B cell (primary cell): ENCODE measurements around the gene CATSPERZ. TPM values are rescaled to one million over a fixed set of nuclear protein-coding genes. Genes with fewer than 3 reads are reported as not detected.

Source experiments
- ATAC-seq: fragments of 200-7000 bp; cut with Tn5 transposase; one replicate; pipeline ENCODE4 v1.10.0; 2021; ENCODE audit warnings: low read depth, mild to moderate bottlenecking, moderate number of reproducible peaks, moderate library complexity
- CTCF ChIA-PET: fragments of 350-600 bp; sonication (Branson Sonifier 250); formaldehyde crosslinking; loops from one replicate; lab custom pipeline; 2021; ENCODE audit warnings: antibody characterized with exemption, inconsistent platforms; lab: Charles Lee
- POLR2A ChIA-PET: fragments of 350-600 bp; sonication (Branson Sonifier 250); formaldehyde crosslinking; loops from one replicate; lab custom pipeline; 2021; ENCODE audit warnings: antibody characterized with exemption; lab: Charles Lee
- DNase-seq: peaks from one replicate; pipeline ENCODE4 v3.0.0; 2013
- H2AFZ ChIP-seq: 2 replicates; pipeline ENCODE4 v1.6.1; 2012; ENCODE audit warnings: mild to moderate bottlenecking, low read depth, low read length; ENCODE audit not compliant: insufficient read depth, poor library complexity, severe bottlenecking
- H3K27ac ChIP-seq, 2 donors: 1 replicate in 1 of 2; 2 replicates in 1 of 2; pipeline ENCODE4 v1.5.1; 2012 to 2013; ENCODE audit warnings: low read length in 2 of 2, mild to moderate bottlenecking in 2 of 2, moderate library complexity in 1 of 2
- H3K27me3 ChIP-seq, 4 experiments: fragments of 200-600 bp in 1 of 4; sonication (generic) in 1 of 4; replicated peaks in 1 of 4; 1 replicate in 2 of 4; 2 replicates in 2 of 4; pipeline versions ENCODE4 v1.6.1 to v1.7.0; 2013 to 2016; ENCODE audit warnings: low read length in 3 of 4, mild to moderate bottlenecking in 2 of 4, mixed read lengths in 1 of 4, moderate library complexity in 1 of 4; ENCODE audit not compliant: insufficient read depth in 4 of 4, control insufficient read depth in 3 of 4; ENCODE audit errors: control extremely low read depth in 1 of 4
- H3K36me3 ChIP-seq, 2 experiments: replicated peaks in 1 of 2; 1 replicate in 1 of 2; 2 replicates in 1 of 2; pipeline versions ENCODE4 v1.6.1 to v1.7.1; 2013; ENCODE audit warnings: low read length in 1 of 2; ENCODE audit not compliant: insufficient read depth in 2 of 2, control insufficient read depth in 1 of 2; ENCODE audit errors: control extremely low read depth in 1 of 2, extremely low read depth in 1 of 2
- H3K4me1 ChIP-seq, 2 donors: fragments of 200-600 bp in 1 of 2; sonication (generic) in 1 of 2; 1 replicate in 1 of 2; 2 replicates in 1 of 2; pipeline versions ENCODE4 v1.5.1 to v1.6.1; 2013 to 2017; ENCODE audit warnings: low read length in 2 of 2; ENCODE audit not compliant: control insufficient read depth in 2 of 2, insufficient read depth in 2 of 2
- H3K4me2 ChIP-seq: replicated peaks from 2 replicates; pipeline ENCODE3; 2012; ENCODE audit warnings: mild to moderate bottlenecking, low read depth, low read length; ENCODE audit not compliant: poor library complexity, severe bottlenecking
- H3K4me3 ChIP-seq, 5 experiments: fragments of 200-600 bp in 1 of 5; sonication (generic) in 1 of 5; 1 replicate in 3 of 5; 2 replicates in 2 of 5; pipeline versions ENCODE4 v1.5.1 to v1.7.0; 2011 to 2016; ENCODE audit warnings: low read length in 4 of 5, mild to moderate bottlenecking in 4 of 5, low read depth in 2 of 5, control low read depth in 1 of 5, moderate library complexity in 1 of 5; ENCODE audit not compliant: insufficient read depth in 1 of 5; ENCODE audit errors: control extremely low read depth in 1 of 5, extremely low read depth in 1 of 5
- H3K79me2 ChIP-seq: fragments of 200-600 bp; sonication (generic); one replicate; pipeline ENCODE4 v1.6.0; 2016; ENCODE audit warnings: low read length; ENCODE audit not compliant: control insufficient read depth, insufficient read depth
- H3K9ac ChIP-seq: fragments of 200-600 bp; sonication (generic); 2 replicates; pipeline ENCODE4 v1.6.1; 2017; ENCODE audit warnings: mild to moderate bottlenecking, low read length, moderate library complexity
- H3K9me3 ChIP-seq, 3 donors: one replicate each; pipeline versions ENCODE4 v1.6.1 to v1.7.1; 2013; ENCODE audit warnings: low read length in 2 of 3; ENCODE audit not compliant: control insufficient read depth in 2 of 3, insufficient read depth in 1 of 3; ENCODE audit errors: control extremely low read depth in 1 of 3
- H4K20me1 ChIP-seq: 2 replicates; pipeline ENCODE4 v1.6.0; 2012; ENCODE audit warnings: mild to moderate bottlenecking, low read length; ENCODE audit not compliant: insufficient read depth, control insufficient read depth, poor library complexity, severe bottlenecking
- H3K27ac Mint-ChIP-seq: one replicate; pipeline ENCODE4 v1.8.0; 2021; ENCODE audit warnings: mixed read lengths
- H3K27me3 Mint-ChIP-seq: one replicate; pipeline ENCODE4 v1.8.0; 2021; ENCODE audit warnings: mixed read lengths
- H3K4me1 Mint-ChIP-seq: one replicate; pipeline ENCODE4 v1.8.0; 2021; ENCODE audit warnings: mixed read lengths
- H3K4me3 Mint-ChIP-seq: one replicate; pipeline ENCODE4 v1.8.0; 2021; ENCODE audit warnings: mixed read lengths
- H3K9me3 Mint-ChIP-seq: one replicate; pipeline ENCODE4 v1.8.0; 2022; ENCODE audit warnings: mixed read lengths; ENCODE audit not compliant: insufficient read depth
- CTCF ChIP-seq: fragments of 200-600 bp; IDR thresholded peaks from one replicate; pipeline ENCODE4 v1.8.0; 2022; ENCODE audit warnings: antibody characterized with exemption, mild to moderate bottlenecking
- EZH2 ChIP-seq: IDR thresholded peaks from 2 replicates; pipeline ENCODE4 v1.6.1; 2012; ENCODE audit warnings: borderline replicate concordance, low read depth, mild to moderate bottlenecking, moderate library complexity, low read length; ENCODE audit not compliant: insufficient read depth, poor library complexity, severe bottlenecking
- WGBS: methylation state at CpG from one replicate; pipeline ENCODE4 v1.1.5; 2013; ENCODE audit warnings: missing lambda C conversion rate; ENCODE audit not compliant: insufficient coverage; 5-methylcytosine and 5-hydroxymethylcytosine counted together
- intact Hi-C: fragments of 100-400 bp; cut with micrococcal nuclease; formaldehyde crosslinking; loops from one replicate; pipeline ENCODE4 v1.10.0; 2022
- polyA plus RNA-seq: library from polyadenylated mRNA; depleted of rRNA; stranded (reverse); fragments of >200 nt; gene quantifications from 2 replicates; pipeline ENCODE4 v1.2.3, GENCODE V29; 2012
- total RNA-seq, 2 donors: library from RNA; stranded (reverse); fragments of 120-200 nt in 1 of 2; gene quantifications; 1 replicate in 1 of 2; 2 replicates in 1 of 2; pipeline versions ENCODE4 v1.2.3 to v1.2.4, GENCODE V29; 2013 to 2022

The CATSPERZ gene
- total and polyA plus RNA-seq, 2 donors (not counting 1 experiment from before 2014, with no cell fraction given) = 0.39 TPM; not detected in 1

GRCh38 chr11:64340671-64341335 lies 40.6 kb downstream of the CATSPERZ start:
- Histone ChIP-seq H3K4me2 (peak overlapping the region; percentile 98), H2AFZ (peak overlapping the region; percentile 56), H3K27me3 (no peaks in the 10 kb centered on the region), H3K4me3 (peak overlapping the region; percentile 16 to 89 (median 81)), H3K79me2 (peaks cover 41% of the 10 kb centered on the region), H3K36me3 (peaks cover 4 to 46% of the 10 kb centered on the region in 2 experiments), H4K20me1 (peaks cover 51% of the 10 kb centered on the region), H3K9me3 (no peaks in the 10 kb centered on the region), H3K4me1 (peaks cover 30 to 39% of the 10 kb centered on the region in 2 donors), H3K27ac (peak overlapping the region; percentile 89 to 100), H3K9ac (peak overlapping the region; percentile 94)
- Mint-ChIP-seq H3K27me3 (no peaks in the 10 kb centered on the region), H3K27ac (peak overlapping the region; percentile 94), H3K4me1 (peaks cover 57% of the 10 kb centered on the region), H3K9me3 (no peaks in the 10 kb centered on the region), H3K4me3 (peak overlapping the region; percentile 89)
- 16% methylated on average over 26 of the region's 33 CpGs for WGBS
- intact Hi-C loops = loop anchor here (1.0 kb wide), 4 partner anchors 14 to 156 kb away; partner anchors contain the start of genes ESRRA and PRDX5
- DNase-seq = peak; percentile 89
- peak; percentile 59 for ATAC-seq
- POLR2A ChIA-PET = interaction anchor here (0.6 to 3.4 kb wide), 7 partner anchors 9 to 438 kb away, joined by 3 to 50 read pairs (median 8); partner anchors contain the start of genes ESRRA, PRDX5, SF1 and TRMT112
- CTCF ChIA-PET = interaction anchor here (1.1 to 5.5 kb wide), 5 partner anchors 9 to 149 kb away, joined by 3 to 63 read pairs (median 21); partner anchors contain the start of genes ESRRA, PRDX5 and TRMT112
- TF ChIP-seq CTCF (no peak), EZH2 (no peak)

GRCh38 chr11:64341429-64341828 lies 41.3 kb downstream of the CATSPERZ start:
- Mint-ChIP-seq H3K27me3 (no peaks in the 10 kb centered on the region), H3K4me1 (peaks cover 52% of the 10 kb centered on the region), H3K27ac (peak overlapping the region; percentile 94), H3K4me3 (peak overlapping the region; percentile 89), H3K9me3 (no peaks in the 10 kb centered on the region)
- no peak for ATAC-seq
- no peak for TF ChIP-seq CTCF
- TF ChIP-seq EZH2 = no peak
- Histone ChIP-seq H3K4me2 (peak overlapping the region; percentile 98), H4K20me1 (peaks cover 51% of the 10 kb centered on the region), H3K27ac (no peak overlapping the region), H3K9me3 (no peaks in the 10 kb centered on the region), H3K4me1 (peaks cover 30 to 39% of the 10 kb centered on the region in 2 donors), H2AFZ (no peak overlapping the region), H3K4me3 (peak overlapping the region in 1 of 5 experiments; percentile 89), H3K9ac (peak overlapping the region; percentile 94), H3K27me3 (no peaks in the 10 kb centered on the region), H3K79me2 (peaks cover 39% of the 10 kb centered on the region), H3K36me3 (peaks cover 4 to 46% of the 10 kb centered on the region in 2 experiments)
- POLR2A ChIA-PET = interaction anchor here (0.6 to 3.4 kb wide), 5 partner anchors 10 to 40 kb away, joined by 3 to 50 read pairs (median 8); partner anchors contain the start of genes ESRRA, PRDX5 and TRMT112
- intact Hi-C loops = no loop called here
- 92% methylated on average over 21 of the region's 21 CpGs for WGBS
- DNase-seq = peak; percentile 32
- CTCF ChIA-PET = interaction anchor here (1.1 to 5.5 kb wide), 6 partner anchors 9 to 148 kb away, joined by 3 to 63 read pairs (median 18); partner anchors contain the start of genes ESRRA, PRDX5, RPS6KA4 and TRMT112
